B cell (primary cell): ENCODE data around the gene LITAF. TPM values are rescaled to one million over a fixed set of nuclear protein-coding genes. Genes with fewer than 3 reads are reported as not detected.

Source experiments
- ATAC-seq: fragments of 200-7000 bp; cut with Tn5 transposase; one replicate; pipeline ENCODE4 v1.10.0; 2021; ENCODE audit warnings: low read depth, mild to moderate bottlenecking, moderate number of reproducible peaks, moderate library complexity
- CTCF ChIA-PET: fragments of 350-600 bp; sonication (Branson Sonifier 250); formaldehyde crosslinking; loops from one replicate; lab custom pipeline; 2021; ENCODE audit warnings: antibody characterized with exemption, inconsistent platforms; lab: Charles Lee
- POLR2A ChIA-PET: fragments of 350-600 bp; sonication (Branson Sonifier 250); formaldehyde crosslinking; loops from one replicate; lab custom pipeline; 2021; ENCODE audit warnings: antibody characterized with exemption; lab: Charles Lee
- DNase-seq: peaks from one replicate; pipeline ENCODE4 v3.0.0; 2013
- H2AFZ ChIP-seq: 2 replicates; pipeline ENCODE4 v1.6.1; 2012; ENCODE audit warnings: mild to moderate bottlenecking, low read depth, low read length; ENCODE audit not compliant: insufficient read depth, poor library complexity, severe bottlenecking
- H3K27ac ChIP-seq, 2 donors: 1 replicate in 1 of 2; 2 replicates in 1 of 2; pipeline ENCODE4 v1.5.1; 2012 to 2013; ENCODE audit warnings: low read length in 2 of 2, mild to moderate bottlenecking in 2 of 2, moderate library complexity in 1 of 2
- H3K27me3 ChIP-seq, 4 experiments: fragments of 200-600 bp in 1 of 4; sonication (generic) in 1 of 4; replicated peaks in 1 of 4; 1 replicate in 2 of 4; 2 replicates in 2 of 4; pipeline versions ENCODE4 v1.6.1 to v1.7.0; 2013 to 2016; ENCODE audit warnings: low read length in 3 of 4, mild to moderate bottlenecking in 2 of 4, mixed read lengths in 1 of 4, moderate library complexity in 1 of 4; ENCODE audit not compliant: insufficient read depth in 4 of 4, control insufficient read depth in 3 of 4; ENCODE audit errors: control extremely low read depth in 1 of 4
- H3K36me3 ChIP-seq, 2 experiments: replicated peaks in 1 of 2; 1 replicate in 1 of 2; 2 replicates in 1 of 2; pipeline versions ENCODE4 v1.6.1 to v1.7.1; 2013; ENCODE audit warnings: low read length in 1 of 2; ENCODE audit not compliant: insufficient read depth in 2 of 2, control insufficient read depth in 1 of 2; ENCODE audit errors: control extremely low read depth in 1 of 2, extremely low read depth in 1 of 2
- H3K4me1 ChIP-seq, 2 donors: fragments of 200-600 bp in 1 of 2; sonication (generic) in 1 of 2; 1 replicate in 1 of 2; 2 replicates in 1 of 2; pipeline versions ENCODE4 v1.5.1 to v1.6.1; 2013 to 2017; ENCODE audit warnings: low read length in 2 of 2; ENCODE audit not compliant: control insufficient read depth in 2 of 2, insufficient read depth in 2 of 2
- H3K4me2 ChIP-seq: replicated peaks from 2 replicates; pipeline ENCODE3; 2012; ENCODE audit warnings: mild to moderate bottlenecking, low read depth, low read length; ENCODE audit not compliant: poor library complexity, severe bottlenecking
- H3K4me3 ChIP-seq, 5 experiments: fragments of 200-600 bp in 1 of 5; sonication (generic) in 1 of 5; 1 replicate in 3 of 5; 2 replicates in 2 of 5; pipeline versions ENCODE4 v1.5.1 to v1.7.0; 2011 to 2016; ENCODE audit warnings: low read length in 4 of 5, mild to moderate bottlenecking in 4 of 5, low read depth in 2 of 5, control low read depth in 1 of 5, moderate library complexity in 1 of 5; ENCODE audit not compliant: insufficient read depth in 1 of 5; ENCODE audit errors: control extremely low read depth in 1 of 5, extremely low read depth in 1 of 5
- H3K79me2 ChIP-seq: fragments of 200-600 bp; sonication (generic); one replicate; pipeline ENCODE4 v1.6.0; 2016; ENCODE audit warnings: low read length; ENCODE audit not compliant: control insufficient read depth, insufficient read depth
- H3K9ac ChIP-seq: fragments of 200-600 bp; sonication (generic); 2 replicates; pipeline ENCODE4 v1.6.1; 2017; ENCODE audit warnings: mild to moderate bottlenecking, low read length, moderate library complexity
- H3K9me3 ChIP-seq, 3 donors: one replicate each; pipeline versions ENCODE4 v1.6.1 to v1.7.1; 2013; ENCODE audit warnings: low read length in 2 of 3; ENCODE audit not compliant: control insufficient read depth in 2 of 3, insufficient read depth in 1 of 3; ENCODE audit errors: control extremely low read depth in 1 of 3
- H4K20me1 ChIP-seq: 2 replicates; pipeline ENCODE4 v1.6.0; 2012; ENCODE audit warnings: mild to moderate bottlenecking, low read length; ENCODE audit not compliant: insufficient read depth, control insufficient read depth, poor library complexity, severe bottlenecking
- H3K27ac Mint-ChIP-seq: one replicate; pipeline ENCODE4 v1.8.0; 2021; ENCODE audit warnings: mixed read lengths
- H3K27me3 Mint-ChIP-seq: one replicate; pipeline ENCODE4 v1.8.0; 2021; ENCODE audit warnings: mixed read lengths
- H3K4me1 Mint-ChIP-seq: one replicate; pipeline ENCODE4 v1.8.0; 2021; ENCODE audit warnings: mixed read lengths
- H3K4me3 Mint-ChIP-seq: one replicate; pipeline ENCODE4 v1.8.0; 2021; ENCODE audit warnings: mixed read lengths
- H3K9me3 Mint-ChIP-seq: one replicate; pipeline ENCODE4 v1.8.0; 2022; ENCODE audit warnings: mixed read lengths; ENCODE audit not compliant: insufficient read depth
- EZH2 ChIP-seq: IDR thresholded peaks from 2 replicates; pipeline ENCODE4 v1.6.1; 2012; ENCODE audit warnings: borderline replicate concordance, low read depth, mild to moderate bottlenecking, moderate library complexity, low read length; ENCODE audit not compliant: insufficient read depth, poor library complexity, severe bottlenecking
- WGBS: methylation state at CpG from one replicate; pipeline ENCODE4 v1.1.5; 2013; ENCODE audit warnings: missing lambda C conversion rate; ENCODE audit not compliant: insufficient coverage; 5-methylcytosine and 5-hydroxymethylcytosine counted together
- intact Hi-C: fragments of 100-400 bp; cut with micrococcal nuclease; formaldehyde crosslinking; loops from one replicate; pipeline ENCODE4 v1.10.0; 2022
- polyA plus RNA-seq: library from polyadenylated mRNA; depleted of rRNA; stranded (reverse); fragments of >200 nt; gene quantifications from 2 replicates; pipeline ENCODE4 v1.2.3, GENCODE V29; 2012
- total RNA-seq, 2 donors: library from RNA; stranded (reverse); fragments of 120-200 nt in 1 of 2; gene quantifications; 1 replicate in 1 of 2; 2 replicates in 1 of 2; pipeline versions ENCODE4 v1.2.3 to v1.2.4, GENCODE V29; 2013 to 2022
- TF ChIP-seq, protein P1 (sequence below): fragments of 200-600 bp; IDR thresholded peaks from one replicate; pipeline ENCODE4 v1.8.0; 2022; ENCODE audit warnings: antibody characterized with exemption, mild to moderate bottlenecking

LITAF gene
- total and polyA plus RNA-seq, 2 donors (not counting 1 experiment from before 2014, with no cell fraction given): 93.6 to 125 TPM

- intact Hi-C loops: no loop called here
- H3K27me3 Mint-ChIP-seq: no peaks in the 10 kb centered on the region
- H3K9me3 ChIP-seq: no peaks in the 10 kb centered on the region
- H3K4me1 Mint-ChIP-seq: peaks cover 49% of the 10 kb centered on the region
- no peak overlapping the region for H3K4me2 ChIP-seq
- H3K9ac ChIP-seq: no peak overlapping the region
- H3K27ac Mint-ChIP-seq: peak overlapping the region; percentile 43
- H3K27me3 ChIP-seq: no peaks in the 10 kb centered on the region
- H3K79me2 ChIP-seq: no peaks in the 10 kb centered on the region
- no peak overlapping the region for H2AFZ ChIP-seq
- CTCF ChIA-PET: interaction anchor here (1.8 kb wide), 1 partner anchor 13 kb away, joined by 5 read pairs; no protein-coding TSS in a partner anchor
- H3K9me3 Mint-ChIP-seq: no peaks in the 10 kb centered on the region
- no peak overlapping the region for H3K27ac ChIP-seq
- 98% methylated on average over 13 of the region's 16 CpGs for WGBS
- peaks cover 46 to 69% of the 10 kb centered on the region in 2 donors for H3K4me1 ChIP-seq
- TF ChIP-seq, protein P1, sequence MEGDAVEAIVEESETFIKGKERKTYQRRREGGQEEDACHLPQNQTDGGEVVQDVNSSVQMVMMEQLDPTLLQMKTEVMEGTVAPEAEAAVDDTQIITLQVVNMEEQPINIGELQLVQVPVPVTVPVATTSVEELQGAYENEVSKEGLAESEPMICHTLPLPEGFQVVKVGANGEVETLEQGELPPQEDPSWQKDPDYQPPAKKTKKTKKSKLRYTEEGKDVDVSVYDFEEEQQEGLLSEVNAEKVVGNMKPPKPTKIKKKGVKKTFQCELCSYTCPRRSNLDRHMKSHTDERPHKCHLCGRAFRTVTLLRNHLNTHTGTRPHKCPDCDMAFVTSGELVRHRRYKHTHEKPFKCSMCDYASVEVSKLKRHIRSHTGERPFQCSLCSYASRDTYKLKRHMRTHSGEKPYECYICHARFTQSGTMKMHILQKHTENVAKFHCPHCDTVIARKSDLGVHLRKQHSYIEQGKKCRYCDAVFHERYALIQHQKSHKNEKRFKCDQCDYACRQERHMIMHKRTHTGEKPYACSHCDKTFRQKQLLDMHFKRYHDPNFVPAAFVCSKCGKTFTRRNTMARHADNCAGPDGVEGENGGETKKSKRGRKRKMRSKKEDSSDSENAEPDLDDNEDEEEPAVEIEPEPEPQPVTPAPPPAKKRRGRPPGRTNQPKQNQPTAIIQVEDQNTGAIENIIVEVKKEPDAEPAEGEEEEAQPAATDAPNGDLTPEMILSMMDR: no peak
- no peak for TF ChIP-seq EZH2
- H3K36me3 ChIP-seq: no peaks in the 10 kb centered on the region
- H3K4me3 Mint-ChIP-seq: no peak overlapping the region
- no peaks in the 10 kb centered on the region for H4K20me1 ChIP-seq
- H3K4me3 ChIP-seq: no peak overlapping the region
- ATAC-seq: no peak
- POLR2A ChIA-PET: no interaction called here
- no peak for DNase-seq
These were observed 40.1 kb upstream of the LITAF start for GRCh38 chr16:11626657-11627291.

- H3K27me3 ChIP-seq: no peaks in the 10 kb centered on the region
- no peak overlapping the region for H2AFZ ChIP-seq
- no peak overlapping the region for H3K4me3 Mint-ChIP-seq
- WGBS: 100% methylated on average over 2 of the region's 4 CpGs
- no peak overlapping the region for H3K9ac ChIP-seq
- no peaks in the 10 kb centered on the region for H4K20me1 ChIP-seq
- H3K4me1 ChIP-seq: peaks cover 51 to 76% of the 10 kb centered on the region in 2 donors
- no peaks in the 10 kb centered on the region for H3K27me3 Mint-ChIP-seq
- ATAC-seq (no peak), DNase-seq (no peak)
- TF ChIP-seq, protein P1: no peak
- no peak for TF ChIP-seq EZH2
- no peak overlapping the region for H3K4me3 ChIP-seq
- no peaks in the 10 kb centered on the region for H3K79me2 ChIP-seq
- H3K4me2 ChIP-seq: no peak overlapping the region
- H3K9me3 ChIP-seq: peaks cover 0 to 3% (median 0%) of the 10 kb centered on the region in 3 donors
- POLR2A ChIA-PET: interaction anchor here (0.7 kb wide), 1 partner anchor 88 kb away, joined by 5 read pairs; no protein-coding TSS in a partner anchor
- H3K27ac ChIP-seq: no peak overlapping the region
- peaks cover 52% of the 10 kb centered on the region for H3K4me1 Mint-ChIP-seq
- CTCF ChIA-PET: interaction anchor here (1.8 kb wide), 1 partner anchor 14 kb away, joined by 5 read pairs; no protein-coding TSS in a partner anchor
- H3K36me3 ChIP-seq: no peaks in the 10 kb centered on the region
- no peaks in the 10 kb centered on the region for H3K9me3 Mint-ChIP-seq
- H3K27ac Mint-ChIP-seq: no peak overlapping the region
- intact Hi-C loops: no loop called here
These were observed 39.0 kb upstream of the LITAF start for GRCh38 chr16:11625769-11626168.
